ENCODE data around the gene GRIN3B. TPM values are rescaled to one million over a fixed set of nuclear protein-coding genes. Genes with fewer than 3 reads are reported as not detected.

Gene GRIN3B
- total RNA-seq, 4 donors from 2014 or later, result not detected

DNA sequence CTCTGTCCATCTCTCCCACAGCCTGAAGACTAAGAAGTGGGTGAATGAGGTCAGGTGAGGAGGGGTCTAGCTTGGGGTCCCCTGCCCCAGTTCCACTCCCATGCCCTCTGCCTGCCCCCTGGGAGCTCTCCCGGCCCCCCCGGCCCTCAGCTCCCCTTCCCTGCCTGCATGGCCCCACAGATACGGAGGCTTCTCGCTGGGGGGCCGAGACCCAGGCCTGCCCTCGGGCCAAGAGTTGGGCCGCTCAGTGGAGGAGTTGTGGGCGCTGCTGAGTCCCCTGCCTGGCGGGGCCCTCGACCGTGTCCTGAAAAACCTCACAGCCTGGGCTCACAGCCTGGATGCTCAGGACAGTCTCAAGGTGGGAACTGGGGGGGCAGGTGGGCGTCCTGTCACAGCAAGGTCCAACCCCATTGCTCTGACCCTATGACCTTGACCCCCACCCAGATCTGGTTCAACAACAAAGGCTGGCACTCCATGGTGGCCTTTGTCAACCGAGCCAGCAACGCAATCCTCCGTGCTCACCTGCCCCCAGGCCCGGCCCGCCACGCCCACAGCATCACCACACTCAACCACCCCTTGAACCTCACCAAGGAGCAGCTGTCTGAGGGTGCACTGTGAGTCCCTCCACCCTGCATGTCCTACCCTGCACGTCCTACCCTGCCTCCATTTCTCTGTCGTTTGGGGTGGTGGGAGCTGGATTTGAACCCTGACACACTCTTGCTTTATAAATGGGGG, 55.8 kb downstream of the GRIN3B start:
- H3K4me1 ChIP-seq, result no peaks in the 10 kb centered on the region
- H3K4me3 ChIP-seq, result no peak overlapping the region
- H3K36me3 ChIP-seq, result peaks cover 0 to 44% of the 10 kb centered on the region in 2 donors
- ATAC-seq, result no peak
- H3K27me3 ChIP-seq, result no peaks in the 10 kb centered on the region
- peaks cover 0 to 55% (median 0%) of the 10 kb centered on the region in 3 donors for H3K9me3 ChIP-seq
- WGBS, 2 donors (ENCODE audit: low coverage in 1 of 2), result 97% methylated on average over 5 of the region's 20 CpGs; no CpG with 5 or more reads in 1 of the 2 donors
- no peak for TF ChIP-seq EP300 (IDR thresholded peaks at IDR 0.05)
- TF ChIP-seq, protein P1, sequence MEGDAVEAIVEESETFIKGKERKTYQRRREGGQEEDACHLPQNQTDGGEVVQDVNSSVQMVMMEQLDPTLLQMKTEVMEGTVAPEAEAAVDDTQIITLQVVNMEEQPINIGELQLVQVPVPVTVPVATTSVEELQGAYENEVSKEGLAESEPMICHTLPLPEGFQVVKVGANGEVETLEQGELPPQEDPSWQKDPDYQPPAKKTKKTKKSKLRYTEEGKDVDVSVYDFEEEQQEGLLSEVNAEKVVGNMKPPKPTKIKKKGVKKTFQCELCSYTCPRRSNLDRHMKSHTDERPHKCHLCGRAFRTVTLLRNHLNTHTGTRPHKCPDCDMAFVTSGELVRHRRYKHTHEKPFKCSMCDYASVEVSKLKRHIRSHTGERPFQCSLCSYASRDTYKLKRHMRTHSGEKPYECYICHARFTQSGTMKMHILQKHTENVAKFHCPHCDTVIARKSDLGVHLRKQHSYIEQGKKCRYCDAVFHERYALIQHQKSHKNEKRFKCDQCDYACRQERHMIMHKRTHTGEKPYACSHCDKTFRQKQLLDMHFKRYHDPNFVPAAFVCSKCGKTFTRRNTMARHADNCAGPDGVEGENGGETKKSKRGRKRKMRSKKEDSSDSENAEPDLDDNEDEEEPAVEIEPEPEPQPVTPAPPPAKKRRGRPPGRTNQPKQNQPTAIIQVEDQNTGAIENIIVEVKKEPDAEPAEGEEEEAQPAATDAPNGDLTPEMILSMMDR (IDR thresholded peaks at IDR 0.05), result no peak
- no peak overlapping the region for H3K27ac ChIP-seq

DNA sequence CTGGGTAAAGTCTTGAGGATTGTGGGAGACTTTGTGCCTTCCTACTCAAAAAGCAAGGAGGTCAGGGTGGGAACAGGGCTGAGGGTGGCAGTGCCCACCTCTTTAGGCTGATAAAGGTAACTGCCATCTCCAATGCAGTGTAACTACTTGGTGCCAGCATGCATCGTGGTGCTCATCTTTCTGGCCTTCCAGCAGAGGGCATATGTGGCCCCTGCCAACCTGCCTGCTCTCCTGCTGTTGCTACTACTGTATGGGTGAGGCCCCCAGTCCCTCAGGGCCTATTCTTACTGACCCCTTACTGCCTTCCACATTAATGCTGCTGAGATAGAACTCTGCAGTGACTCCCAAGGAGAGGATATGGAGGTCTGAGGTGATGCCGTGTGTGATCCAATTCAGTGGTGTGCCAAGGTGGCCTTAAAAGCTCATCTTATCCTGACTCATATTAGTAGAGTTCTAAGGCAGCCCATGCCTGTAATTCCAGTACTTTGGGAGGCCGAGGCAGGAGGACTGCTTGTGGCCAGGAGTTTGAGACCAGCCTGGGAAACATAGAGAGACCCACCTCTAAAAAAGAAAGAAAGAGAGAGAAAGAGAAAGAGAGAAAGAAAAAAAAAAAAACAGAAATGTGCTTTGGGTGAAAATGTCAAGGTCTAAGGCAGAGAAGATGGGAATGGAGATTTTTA, 57.1 kb downstream of the GRIN3B start:
- 71% methylated on average over 2 of the region's 3 CpGs; no CpG with 5 or more reads in 1 of the 2 donors for WGBS, 2 donors (ENCODE audit: low coverage in 1 of 2)
- H3K4me3 ChIP-seq, result no peak overlapping the region
- H3K27me3 ChIP-seq, result no peaks in the 10 kb centered on the region
- peaks cover 0 to 44% of the 10 kb centered on the region in 2 donors for H3K36me3 ChIP-seq
- no peaks in the 10 kb centered on the region for H3K4me1 ChIP-seq
- ATAC-seq, result no peak
- H3K27ac ChIP-seq, result no peak overlapping the region
- peaks cover 0 to 55% (median 0%) of the 10 kb centered on the region in 3 donors for H3K9me3 ChIP-seq
- TF ChIP-seq, protein P1 (IDR thresholded peaks at IDR 0.05), result no peak
- no peak for TF ChIP-seq EP300 (IDR thresholded peaks at IDR 0.05)
- TF ChIP-seq POLR2A (IDR thresholded peaks at IDR 0.05), result no peak

DNA sequence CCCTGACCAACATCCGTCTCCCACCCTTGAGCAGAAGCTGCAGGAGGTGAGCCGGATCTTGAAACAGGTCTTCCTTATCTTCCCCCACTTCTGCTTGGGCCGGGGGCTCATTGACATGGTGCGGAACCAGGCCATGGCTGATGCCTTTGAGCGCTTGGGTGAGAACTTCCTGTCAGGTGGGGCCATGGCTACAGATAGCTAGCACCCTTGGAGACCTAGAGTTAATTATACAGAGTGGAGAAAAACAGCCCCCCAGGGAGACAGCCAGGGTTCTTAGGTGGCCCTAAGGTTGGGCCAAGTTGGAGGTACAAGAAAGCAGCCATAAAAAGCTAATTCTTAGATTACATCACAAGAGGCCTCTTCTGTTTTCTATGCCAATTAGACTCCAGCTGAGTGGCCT, 57.9 kb downstream of the GRIN3B start:
- TF ChIP-seq POLR2A (IDR thresholded peaks at IDR 0.05) (no peak), EP300 (IDR thresholded peaks at IDR 0.05) (no peak), POLR2AphosphoS5 (IDR thresholded peaks at IDR 0.05) (no peak)
- TF ChIP-seq, protein P1 (IDR thresholded peaks at IDR 0.05), result no peak
- H3K4me3 ChIP-seq, result no peak overlapping the region
- H3K27ac ChIP-seq, result no peak overlapping the region
- no peaks in the 10 kb centered on the region for H3K27me3 ChIP-seq
- no peaks in the 10 kb centered on the region for H3K4me1 ChIP-seq
- H3K36me3 ChIP-seq, result peaks cover 0 to 44% of the 10 kb centered on the region in 2 donors
- no CpG with 5 or more reads among the region's 5 CpGs for WGBS, 2 donors (ENCODE audit: low coverage in 1 of 2)
- ATAC-seq, result no peak
- H3K9me3 ChIP-seq, result peaks cover 0 to 55% (median 0%) of the 10 kb centered on the region in 3 donors

Small RNA genes lying within 50 kb of the gene (small RNA-seq; reads per million reads assigned to genes)
- 0 to 1.4 (median 0.37) reads per million in 4 donors for gene RNU6-2

Other genes starting within 250 kb of the GRIN3B start
- gene MISP, start 249.3 kb upstream of the GRIN3B start, total RNA-seq, result under 1 TPM in 1 of 4 donors, not detected in 3; 0.52 TPM
- gene PTBP1, start 203.0 kb upstream of the GRIN3B start, total RNA-seq, result 10 to 100 TPM; 68.6 to 95.6 (median 79.3) TPM
- not detected for gene PLPPR3, start 178.5 kb upstream of the GRIN3B start, total RNA-seq
- under 1 TPM in 1 of 4 donors, not detected in 3; 0.40 TPM for gene AZU1, start 172.6 kb upstream of the GRIN3B start, total RNA-seq
- not detected for gene PRTN3, start 159.4 kb upstream of the GRIN3B start, total RNA-seq
- gene ELANE, start 148.1 kb upstream of the GRIN3B start, total RNA-seq, result 1 to 10 TPM in 3 of 4 donors, under 1 TPM in 1; 0.49 to 2.3 (median 1.7) TPM
- gene CFD, start 140.8 kb upstream of the GRIN3B start, total RNA-seq, result 1,000 to 10,000 TPM in 1 of 4 donors, 100 to 1,000 TPM in 3; 229 to 1,118 (median 654) TPM
- gene MED16, start 107.2 kb upstream of the GRIN3B start, total RNA-seq, result 10 to 100 TPM; 20.2 to 40.3 (median 28.1) TPM
- gene RNU6-9, start 106.9 kb upstream of the GRIN3B start, total RNA-seq, result not detected
- 10 to 100 TPM; 23.7 to 44.9 (median 32.9) TPM for gene R3HDM4, start 87.2 kb upstream of the GRIN3B start, total RNA-seq
- gene KISS1R, start 83.1 kb upstream of the GRIN3B start, total RNA-seq, result not detected
- 1 to 10 TPM; 3.6 to 6.2 (median 4.9) TPM for gene ARID3A, start 74.4 kb upstream of the GRIN3B start, total RNA-seq
- gene WDR18, start 16.1 kb upstream of the GRIN3B start, total RNA-seq, result 10 to 100 TPM in 3 of 4 donors, 1 to 10 TPM in 1; 7.2 to 43.9 (median 20.1) TPM
- gene TMEM259, start 20.7 kb downstream of the GRIN3B start, total RNA-seq, result 100 to 1,000 TPM; 146 to 179 (median 154) TPM
- not detected for gene RNU6-2, start 21.1 kb downstream of the GRIN3B start, total RNA-seq
- 100 to 1,000 TPM in 1 of 4 donors, 10 to 100 TPM in 3; 52.9 to 103 (median 75.2) TPM for gene CNN2, start 26.2 kb downstream of the GRIN3B start, total RNA-seq
- 10 to 100 TPM in 1 of 4 donors, 1 to 10 TPM in 3; 3.9 to 14.3 (median 6.4) TPM for gene ABCA7, start 39.7 kb downstream of the GRIN3B start, total RNA-seq
- gene ARHGAP45, start 66.7 kb downstream of the GRIN3B start, total RNA-seq, result 10 to 100 TPM in 3 of 4 donors, 1 to 10 TPM in 1; 9.5 to 29.8 (median 14.6) TPM
- 100 to 1,000 TPM; 117 to 228 (median 150) TPM for gene POLR2E, start 95.0 kb downstream of the GRIN3B start, total RNA-seq
- gene GPX4, start 103.6 kb downstream of the GRIN3B start, total RNA-seq, result 100 to 1,000 TPM; 311 to 452 (median 349) TPM
- 10 to 100 TPM; 14.9 to 67.2 (median 20.9) TPM for gene SBNO2, start 173.8 kb downstream of the GRIN3B start, total RNA-seq
- 10 to 100 TPM; 56.8 to 80.7 (median 60.9) TPM for gene STK11, start 205.4 kb downstream of the GRIN3B start, total RNA-seq
- gene CBARP, start 237.6 kb downstream of the GRIN3B start, total RNA-seq, result under 1 TPM in 3 of 4 donors, not detected in 1; 0.13 to 0.73 (median 0.49) TPM
- gene ATP5F1D, start 241.3 kb downstream of the GRIN3B start, total RNA-seq, result 100 to 1,000 TPM in 1 of 4 donors, 10 to 100 TPM in 3; 62.3 to 116 (median 84.1) TPM
- 10 to 100 TPM; 20.0 to 40.1 (median 24.2) TPM for gene MIDN, start 248.2 kb downstream of the GRIN3B start, total RNA-seq